HepG2 (cell line): ENCODE results near the gene NT5DC1. TPM values are rescaled to one million over a fixed set of nuclear protein-coding genes. Genes with fewer than 3 reads are reported as not detected.
A peak's percentile ranks its signal among the peaks of the same experiment; 100 is the strongest.

Experiments used
- ADNP ChIP-seq: sonication (generic); formaldehyde crosslinking; IDR thresholded peaks from 2 replicates; pipeline ENCODE4 v1.4.0; 2020; ENCODE audit warnings: missing genetic modification reagents
- GMEB1 ChIP-seq: sonication (generic); formaldehyde crosslinking; IDR thresholded peaks from 2 replicates; pipeline ENCODE4 v1.5.1; 2020; ENCODE audit warnings: missing genetic modification reagents, mild to moderate bottlenecking, borderline replicate concordance
- NKX3-1 ChIP-seq: sonication (generic); formaldehyde crosslinking; IDR thresholded peaks from 2 replicates; pipeline ENCODE4 v1.5.0; 2020; ENCODE audit warnings: missing genetic modification reagents
- POGK ChIP-seq: sonication (generic); formaldehyde crosslinking; conservative IDR thresholded peaks from 2 replicates; pipeline ENCODE4 v1.8.0; 2022; ENCODE audit warnings: mild to moderate bottlenecking, moderate library complexity, missing genetic modification reagents
- RBAK ChIP-seq: sonication (generic); formaldehyde crosslinking; IDR thresholded peaks from 2 replicates; pipeline ENCODE4 v1.5.1; 2020; ENCODE audit warnings: mild to moderate bottlenecking, missing genetic modification reagents
- SRY ChIP-seq: sonication (generic); formaldehyde crosslinking; IDR thresholded peaks from 2 replicates; pipeline ENCODE4 v1.8.0; 2022; ENCODE audit warnings: mild to moderate bottlenecking, missing genetic modification reagents
- THAP11 ChIP-seq: IDR thresholded peaks from 2 replicates; pipeline ENCODE4 v1.6.1; 2016; ENCODE audit warnings: missing biosample characterization, missing genetic modification reagents
- TIGD3 ChIP-seq: sonication (generic); formaldehyde crosslinking; IDR thresholded peaks from 2 replicates; pipeline ENCODE4 v1.5.1; 2020; ENCODE audit warnings: mild to moderate bottlenecking, missing genetic modification reagents, borderline replicate concordance
- ZFP91 ChIP-seq: sonication (generic); formaldehyde crosslinking; IDR thresholded peaks from 2 replicates; pipeline ENCODE4 v1.9.0; 2022; ENCODE audit warnings: missing genetic modification reagents, mild to moderate bottlenecking, borderline replicate concordance
- ZNF121 ChIP-seq: sonication (generic); formaldehyde crosslinking; IDR thresholded peaks from 2 replicates; pipeline ENCODE4 v1.5.0; 2020; ENCODE audit warnings: mild to moderate bottlenecking, missing genetic modification reagents
- ZNF597 ChIP-seq: sonication (generic); formaldehyde crosslinking; IDR thresholded peaks from 2 replicates; pipeline ENCODE4 v1.5.0; 2020; ENCODE audit warnings: missing genetic modification reagents
- ZNF672 ChIP-seq: sonication (generic); formaldehyde crosslinking; IDR thresholded peaks from 2 replicates; pipeline ENCODE4 v1.8.1; 2022; ENCODE audit warnings: missing genetic modification reagents
- ZNF737 ChIP-seq: sonication (generic); formaldehyde crosslinking; IDR thresholded peaks from 2 replicates; pipeline ENCODE4 v1.5.0; 2020; ENCODE audit warnings: missing genetic modification reagents, mild to moderate bottlenecking, borderline replicate concordance
- ZNF770 ChIP-seq: sonication (generic); formaldehyde crosslinking; IDR thresholded peaks from 2 replicates; pipeline ENCODE4 v1.5.0; 2020; ENCODE audit warnings: mild to moderate bottlenecking, missing genetic modification reagents
- ZNF775 ChIP-seq: sonication (generic); formaldehyde crosslinking; IDR thresholded peaks from 2 replicates; pipeline ENCODE4 v1.4.0; 2020; ENCODE audit warnings: missing genetic modification reagents, mild to moderate bottlenecking, moderate library complexity, borderline replicate concordance
- polyA plus RNA-seq, 8 experiments: library from polyadenylated mRNA; depleted of rRNA in 3 of 8; stranded (reverse) in 7 of 8; unstranded in 1 of 8; fragments of >200 nt; fragmentation: Illumina TruSeq in 4 of 8; extraction: Trizol in 4 of 8; gene quantifications; 2 replicates each; pipeline versions ENCODE4 v1.2.1 to v1.2.3, GENCODE V29; 2011 to 2016; ENCODE audit warnings: low read depth in 4 of 8, missing spikeins in 1 of 8, mixed read lengths in 1 of 8; ENCODE audit not compliant: insufficient read depth in 1 of 8
- total RNA-seq, 5 experiments: library from RNA; depleted of rRNA; stranded (reverse); fragments of >200 nt; fragmentation: Illumina TruSeq; extraction: Trizol; gene quantifications; 2 replicates each; pipeline ENCODE4 v1.2.3, GENCODE V29; 2016; ENCODE audit warnings: low read depth in 1 of 5

NT5DC1 gene
- total and polyA plus RNA-seq, 2 of the 13 experiments (the other 11 are each of a cell fraction or from before 2014, with no cell fraction given): 27.0 to 56.1 TPM

- no peak for TF ChIP-seq ZNF597 (CRISPR knock-in tag)
- peak; percentile 91 for TF ChIP-seq SRY (CRISPR knock-in tag)
- peak; percentile 60 for TF ChIP-seq GMEB1 (CRISPR knock-in tag)
- peak; percentile 83 for TF ChIP-seq THAP11 (CRISPR knock-in tag)
- no peak for TF ChIP-seq RBAK (CRISPR knock-in tag)
- TF ChIP-seq POGK (CRISPR knock-in tag): peak; percentile 89; the same call in 1 of the 2 replicates
- peak; percentile 95 for TF ChIP-seq ZFP91 (CRISPR knock-in tag)
- TF ChIP-seq ZNF737 (CRISPR knock-in tag): no peak
- TF ChIP-seq ZNF121 (CRISPR knock-in tag): peak; percentile 64; the same call in 1 of the 2 replicates
- no peak for TF ChIP-seq ADNP (CRISPR knock-in tag)
- TF ChIP-seq NKX3-1 (CRISPR knock-in tag): 0 out of 2 replicates have a peak, but pooled peaks have one; percentile 83
- no peak for TF ChIP-seq TIGD3
- peak; percentile 88 for TF ChIP-seq ZNF770
- no peak for TF ChIP-seq ZNF672 (CRISPR knock-in tag)
- TF ChIP-seq ZNF775 (CRISPR knock-in tag): no peak
Measured at GRCh38 chr6:116279232-116280160, 178.8 kb downstream of the NT5DC1 start, which contains the start of gene TSPYL1 (continued).
